AML-193 (cell line): ENCODE results near the gene PJVK.
A peak's percentile ranks its signal among the peaks of the same experiment; 100 is the strongest.
"Not testable (repeated sequence)": the region's sequence is repeated elsewhere in the genome, so short reads cannot be mapped to it uniquely, and the experiment has no call there.

ENCODE experiments used
- DNase-seq, 2 experiments: peaks; one replicate each; lab custom pipeline; 2025; lab: John Stamatoyannopoulos, UW

PJVK gene

DNA sequence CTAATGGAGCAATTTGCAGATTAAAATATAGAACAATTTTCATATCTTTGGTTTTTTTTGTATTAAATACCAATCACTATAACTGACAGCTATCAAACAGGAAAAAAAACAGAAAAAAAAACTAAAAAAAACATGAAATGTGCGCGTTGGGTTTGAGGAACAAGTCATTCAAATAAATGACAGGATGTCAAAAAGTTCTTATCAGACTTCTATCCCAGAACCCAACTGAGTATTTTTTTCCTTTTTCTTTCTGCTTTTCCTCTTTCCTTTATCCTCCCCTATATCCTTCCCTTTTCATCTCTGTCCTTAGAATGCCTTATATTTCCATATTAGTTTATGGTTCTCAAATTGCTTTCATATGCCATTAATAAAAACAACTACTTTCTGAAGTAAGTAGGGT lies 14.5 kb upstream of the PJVK start:
- DNase-seq = no peak

GRCh38 chr2:178441426-178441825 lies 9.8 kb upstream of the PJVK start:
- no peak for DNase-seq

DNA sequence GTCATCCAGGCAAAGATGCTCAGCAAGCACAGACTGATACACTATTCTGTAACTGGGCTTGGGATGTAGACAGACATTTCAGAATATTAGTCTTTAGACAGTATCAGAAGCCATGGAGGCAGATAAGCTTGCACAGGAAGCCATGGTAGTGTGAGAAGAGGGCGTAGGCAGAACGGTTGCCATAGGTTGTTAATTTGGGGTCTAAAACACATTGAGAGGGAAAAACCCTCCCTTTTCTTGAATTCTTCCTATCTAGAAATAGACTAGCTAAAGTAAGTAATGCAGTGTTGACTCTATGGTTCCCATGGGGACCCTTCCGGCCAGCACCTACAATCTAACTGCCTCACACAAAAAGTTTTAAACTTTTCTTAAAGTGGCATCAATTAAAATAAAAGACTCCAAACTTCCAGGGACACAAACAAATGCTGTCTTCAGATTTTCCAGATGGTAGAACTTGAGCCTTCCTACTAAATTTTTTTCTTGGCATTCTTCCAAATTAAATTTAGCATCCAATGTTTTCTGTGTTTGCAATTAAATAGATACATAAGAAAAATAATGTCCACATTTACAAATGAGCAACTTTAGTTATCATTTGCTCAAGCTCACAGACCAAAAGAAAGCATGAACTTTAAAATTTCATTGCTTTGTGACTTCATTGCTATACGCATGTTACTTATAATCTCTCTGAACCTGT lies 2.1 kb upstream of the PJVK start:
- no peak for DNase-seq

GRCh38 chr2:178449700-178450523 lies 1.3 kb upstream of the PJVK start:
- no peak for DNase-seq

GRCh38 chr2:178450524-178450773 lies 729 bp upstream of the PJVK start:
- no peak for DNase-seq

DNA sequence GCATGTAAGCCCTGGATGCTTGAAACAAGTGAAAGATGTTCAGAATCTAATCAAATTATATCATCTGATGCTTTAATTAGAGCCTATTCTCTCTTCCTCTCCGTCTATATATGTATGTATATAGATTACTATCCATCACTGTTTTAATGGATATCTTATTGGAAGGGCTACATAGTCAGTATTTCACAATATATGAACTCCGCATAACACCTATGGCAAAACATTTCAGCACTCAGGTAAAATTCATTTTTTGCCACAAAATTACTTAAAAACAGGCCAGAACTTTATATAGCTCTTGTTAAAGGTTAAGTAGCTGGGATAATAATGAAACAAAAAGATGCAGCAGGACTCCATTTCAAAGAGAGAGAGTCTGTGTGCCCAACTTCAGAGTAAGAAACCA lies 1.2 kb downstream of the PJVK start:
- DNase-seq = no peak

- no peak for DNase-seq
Observed at GRCh38 chr2:178452870-178453269, 1.7 kb downstream of the PJVK start.

GRCh38 chr2:178455947-178456346 lies 4.8 kb downstream of the PJVK start:
- DNase-seq = no peak

- no peak for DNase-seq
Observed at GRCh38 chr2:178457390-178457886, 6.3 kb downstream of the PJVK start.

DNA sequence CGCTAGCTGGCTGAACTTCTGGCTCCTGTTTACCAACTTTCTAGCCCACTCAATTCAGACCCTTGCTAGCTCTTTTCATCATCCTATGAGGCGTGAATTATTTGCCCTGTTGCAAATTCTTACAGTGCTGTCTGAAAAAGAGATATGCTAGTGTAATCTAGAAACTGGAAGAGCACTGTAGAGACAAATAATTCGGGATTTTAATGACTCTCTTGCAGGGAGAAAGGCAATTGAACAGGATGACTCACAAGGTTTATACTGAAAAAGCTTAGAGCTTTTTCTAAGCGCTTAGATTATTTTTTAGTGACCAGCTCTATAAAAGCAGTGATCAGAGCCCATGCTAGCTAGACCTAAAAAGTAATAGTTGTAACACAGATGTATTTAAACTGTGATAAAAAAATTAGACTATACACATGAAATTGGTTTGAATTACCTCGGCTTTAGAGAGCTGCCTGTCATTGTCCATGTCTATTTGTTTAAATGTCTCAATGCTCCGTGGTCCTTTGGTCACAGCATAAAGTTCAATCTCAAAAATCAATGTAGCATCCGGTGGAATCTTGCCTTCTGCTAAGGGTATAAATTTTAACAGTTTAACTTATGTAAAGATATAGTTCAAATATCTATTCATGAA lies 18.2 kb downstream of the PJVK start:
- DNase-seq = no peak

GRCh38 chr2:178471313-178471712 lies 20.1 kb downstream of the PJVK start:
- DNase-seq = not testable (repeated sequence)

DNA sequence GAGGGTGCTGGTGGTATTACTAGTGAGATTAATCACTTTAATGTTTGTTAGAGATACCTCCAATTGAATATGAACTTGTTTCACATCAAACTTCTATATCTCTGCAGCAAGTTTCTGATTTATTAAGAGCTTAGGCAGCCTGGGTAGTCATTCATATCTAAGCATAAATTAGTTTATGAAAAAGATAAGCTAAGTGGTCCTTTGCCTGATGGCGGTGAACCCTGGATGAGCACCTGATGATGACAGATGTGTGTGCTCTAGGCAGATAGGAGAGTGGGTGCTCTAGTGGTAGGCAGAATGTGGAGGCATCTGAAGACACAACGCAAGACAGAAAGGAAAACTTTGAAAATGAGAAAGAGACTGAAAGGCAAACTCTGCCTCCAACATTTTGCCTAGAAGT lies 22.2 kb downstream of the PJVK start:
- no peak for DNase-seq

DNA sequence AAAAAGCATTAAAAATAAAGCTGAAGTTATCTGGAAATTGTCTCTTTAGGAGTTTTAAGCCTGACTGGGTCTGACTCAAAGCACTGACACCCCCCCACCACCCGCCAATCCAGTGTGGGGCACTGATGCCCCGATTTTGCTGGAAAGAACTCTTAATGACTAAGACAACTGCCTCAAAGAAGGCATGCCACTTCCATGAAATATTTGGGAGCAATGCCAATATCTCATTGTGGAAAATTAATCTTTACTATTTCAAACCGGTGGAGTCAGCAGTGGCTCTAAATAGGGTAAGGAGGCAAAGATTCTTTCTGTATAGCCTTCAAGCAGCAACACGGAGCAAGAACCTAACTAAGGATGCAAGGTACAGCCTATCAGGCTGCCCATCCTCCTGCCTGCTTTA lies 22.8 kb downstream of the PJVK start:
- no peak for DNase-seq

GRCh38 chr2:178474560-178474959 lies 23.4 kb downstream of the PJVK start:
- no peak for DNase-seq

- DNase-seq = no peak
Observed at GRCh38 chr2:178476477-178476876, 25.3 kb downstream of the PJVK start.

- DNase-seq = no peak
Observed at GRCh38 chr2:178477443-178478129, 26.4 kb downstream of the PJVK start.

GRCh38 chr2:178478130-178478438 lies 26.9 kb downstream of the PJVK start:
- DNase-seq = peak in 1 of 2 experiments; percentile 25

DNA sequence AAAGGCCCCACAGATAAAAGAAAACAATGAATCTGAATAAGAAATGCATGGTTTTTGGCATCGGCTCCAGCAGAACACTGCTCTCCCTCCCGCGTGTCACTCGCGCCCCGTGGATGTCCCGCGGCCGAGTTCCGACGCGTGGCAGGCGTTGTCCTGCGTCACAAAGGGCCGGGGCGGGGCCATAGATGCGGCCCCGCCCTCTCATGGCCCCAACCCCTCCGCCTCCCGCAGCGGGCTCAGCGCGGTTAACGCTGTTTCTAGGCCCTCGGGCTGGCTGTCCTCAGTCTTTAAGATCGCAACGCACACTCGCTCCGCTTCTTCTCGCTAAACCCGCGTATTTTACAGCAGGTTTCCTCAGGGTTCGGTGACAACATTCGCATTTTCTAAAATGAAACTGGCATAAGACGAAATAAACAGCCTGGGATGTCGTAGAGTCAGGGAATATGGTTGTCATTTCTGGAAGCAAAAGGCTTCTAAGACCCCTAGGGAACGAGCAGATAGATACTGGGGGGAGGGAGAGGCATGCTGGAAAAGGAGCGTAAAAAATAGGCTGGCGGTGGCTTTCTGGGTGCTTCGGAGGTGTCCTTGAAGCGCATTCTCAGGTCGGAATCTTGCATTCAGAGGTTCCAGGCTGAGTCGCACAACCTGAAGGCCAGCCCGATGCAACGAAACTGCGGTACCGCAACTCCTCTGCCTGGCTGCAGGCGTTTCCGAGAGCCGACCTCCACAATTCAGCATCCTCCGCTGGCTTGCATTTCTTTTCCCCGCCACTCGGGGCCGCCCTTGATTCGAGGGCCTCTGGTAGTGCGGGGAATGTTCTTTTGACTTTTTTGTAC lies 27.5 kb downstream of the PJVK start, which contains the start of gene FKBP7:
FKBP7 (minus strand) TSS at position 162 of the 836 bp plus-strand sequence; CDS start at position 61, 101 bp downstream.
- peak; percentile 65 to 69 for DNase-seq

DNA sequence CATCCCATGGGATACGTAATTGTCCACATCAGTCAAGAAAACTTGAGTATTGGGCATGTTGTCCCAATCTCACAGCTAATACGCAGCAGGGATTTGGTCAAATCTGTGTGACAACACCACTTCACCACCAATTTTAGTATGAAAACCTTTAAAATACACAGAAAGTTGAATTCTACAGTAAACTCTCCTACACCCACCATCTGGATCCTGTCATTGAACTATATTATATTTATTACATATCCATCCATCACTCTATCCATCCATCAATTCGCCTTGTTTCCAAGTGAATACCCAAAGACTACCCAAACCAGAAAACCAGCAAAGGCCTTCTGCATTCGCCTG lies 28.1 kb downstream of the PJVK start:
- DNase-seq = no peak

DNA sequence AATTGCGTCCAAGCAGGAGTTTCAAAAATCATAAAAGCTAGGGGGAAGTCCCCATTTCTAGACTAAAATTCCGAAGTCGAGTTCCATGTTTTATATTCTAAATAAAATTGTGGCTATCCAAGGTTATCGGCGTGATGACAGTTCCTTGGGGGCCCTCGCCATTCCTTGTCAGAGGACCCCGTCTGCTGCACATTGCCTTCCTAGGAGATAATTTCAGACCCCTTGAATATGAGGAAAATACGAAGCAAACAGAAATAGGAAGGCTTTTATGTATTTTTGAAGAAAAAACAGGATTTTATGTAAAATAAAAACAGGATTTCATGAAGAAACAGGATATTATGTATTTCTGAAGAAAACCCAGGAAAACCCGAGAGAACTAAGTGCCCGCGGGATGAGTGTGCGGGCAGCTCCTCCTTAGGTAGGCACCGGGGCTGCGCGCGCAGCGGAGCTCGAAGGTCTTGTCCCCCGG lies 28.6 kb downstream of the PJVK start:
- DNase-seq = no peak
